B cell (primary cell): Measurements from ENCODE around the gene SKAP2. TPM values are rescaled to one million over a fixed set of nuclear protein-coding genes. Genes with fewer than 3 reads are reported as not detected.

Experiments
- ATAC-seq: fragments of 200-7000 bp; cut with Tn5 transposase; one replicate; pipeline ENCODE4 v1.10.0; 2021; ENCODE audit warnings: low read depth, mild to moderate bottlenecking, moderate number of reproducible peaks, moderate library complexity
- CTCF ChIA-PET: fragments of 350-600 bp; sonication (Branson Sonifier 250); formaldehyde crosslinking; loops from one replicate; lab custom pipeline; 2021; ENCODE audit warnings: antibody characterized with exemption, inconsistent platforms; lab: Charles Lee
- POLR2A ChIA-PET: fragments of 350-600 bp; sonication (Branson Sonifier 250); formaldehyde crosslinking; loops from one replicate; lab custom pipeline; 2021; ENCODE audit warnings: antibody characterized with exemption; lab: Charles Lee
- DNase-seq: peaks from one replicate; pipeline ENCODE4 v3.0.0; 2013
- H2AFZ ChIP-seq: 2 replicates; pipeline ENCODE4 v1.6.1; 2012; ENCODE audit warnings: mild to moderate bottlenecking, low read depth, low read length; ENCODE audit not compliant: insufficient read depth, poor library complexity, severe bottlenecking
- H3K27ac ChIP-seq, 2 donors: 1 replicate in 1 of 2; 2 replicates in 1 of 2; pipeline ENCODE4 v1.5.1; 2012 to 2013; ENCODE audit warnings: low read length in 2 of 2, mild to moderate bottlenecking in 2 of 2, moderate library complexity in 1 of 2
- H3K27me3 ChIP-seq, 4 experiments: fragments of 200-600 bp in 1 of 4; sonication (generic) in 1 of 4; replicated peaks in 1 of 4; 1 replicate in 2 of 4; 2 replicates in 2 of 4; pipeline versions ENCODE4 v1.6.1 to v1.7.0; 2013 to 2016; ENCODE audit warnings: low read length in 3 of 4, mild to moderate bottlenecking in 2 of 4, mixed read lengths in 1 of 4, moderate library complexity in 1 of 4; ENCODE audit not compliant: insufficient read depth in 4 of 4, control insufficient read depth in 3 of 4; ENCODE audit errors: control extremely low read depth in 1 of 4
- H3K36me3 ChIP-seq, 2 experiments: replicated peaks in 1 of 2; 1 replicate in 1 of 2; 2 replicates in 1 of 2; pipeline versions ENCODE4 v1.6.1 to v1.7.1; 2013; ENCODE audit warnings: low read length in 1 of 2; ENCODE audit not compliant: insufficient read depth in 2 of 2, control insufficient read depth in 1 of 2; ENCODE audit errors: control extremely low read depth in 1 of 2, extremely low read depth in 1 of 2
- H3K4me1 ChIP-seq, 2 donors: fragments of 200-600 bp in 1 of 2; sonication (generic) in 1 of 2; 1 replicate in 1 of 2; 2 replicates in 1 of 2; pipeline versions ENCODE4 v1.5.1 to v1.6.1; 2013 to 2017; ENCODE audit warnings: low read length in 2 of 2; ENCODE audit not compliant: control insufficient read depth in 2 of 2, insufficient read depth in 2 of 2
- H3K4me2 ChIP-seq: replicated peaks from 2 replicates; pipeline ENCODE3; 2012; ENCODE audit warnings: mild to moderate bottlenecking, low read depth, low read length; ENCODE audit not compliant: poor library complexity, severe bottlenecking
- H3K4me3 ChIP-seq, 5 experiments: fragments of 200-600 bp in 1 of 5; sonication (generic) in 1 of 5; 1 replicate in 3 of 5; 2 replicates in 2 of 5; pipeline versions ENCODE4 v1.5.1 to v1.7.0; 2011 to 2016; ENCODE audit warnings: low read length in 4 of 5, mild to moderate bottlenecking in 4 of 5, low read depth in 2 of 5, control low read depth in 1 of 5, moderate library complexity in 1 of 5; ENCODE audit not compliant: insufficient read depth in 1 of 5; ENCODE audit errors: control extremely low read depth in 1 of 5, extremely low read depth in 1 of 5
- H3K79me2 ChIP-seq: fragments of 200-600 bp; sonication (generic); one replicate; pipeline ENCODE4 v1.6.0; 2016; ENCODE audit warnings: low read length; ENCODE audit not compliant: control insufficient read depth, insufficient read depth
- H3K9ac ChIP-seq: fragments of 200-600 bp; sonication (generic); 2 replicates; pipeline ENCODE4 v1.6.1; 2017; ENCODE audit warnings: mild to moderate bottlenecking, low read length, moderate library complexity
- H3K9me3 ChIP-seq, 3 donors: one replicate each; pipeline versions ENCODE4 v1.6.1 to v1.7.1; 2013; ENCODE audit warnings: low read length in 2 of 3; ENCODE audit not compliant: control insufficient read depth in 2 of 3, insufficient read depth in 1 of 3; ENCODE audit errors: control extremely low read depth in 1 of 3
- H4K20me1 ChIP-seq: 2 replicates; pipeline ENCODE4 v1.6.0; 2012; ENCODE audit warnings: mild to moderate bottlenecking, low read length; ENCODE audit not compliant: insufficient read depth, control insufficient read depth, poor library complexity, severe bottlenecking
- H3K27ac Mint-ChIP-seq: one replicate; pipeline ENCODE4 v1.8.0; 2021; ENCODE audit warnings: mixed read lengths
- H3K27me3 Mint-ChIP-seq: one replicate; pipeline ENCODE4 v1.8.0; 2021; ENCODE audit warnings: mixed read lengths
- H3K4me1 Mint-ChIP-seq: one replicate; pipeline ENCODE4 v1.8.0; 2021; ENCODE audit warnings: mixed read lengths
- H3K4me3 Mint-ChIP-seq: one replicate; pipeline ENCODE4 v1.8.0; 2021; ENCODE audit warnings: mixed read lengths
- H3K9me3 Mint-ChIP-seq: one replicate; pipeline ENCODE4 v1.8.0; 2022; ENCODE audit warnings: mixed read lengths; ENCODE audit not compliant: insufficient read depth
- CTCF ChIP-seq: fragments of 200-600 bp; IDR thresholded peaks from one replicate; pipeline ENCODE4 v1.8.0; 2022; ENCODE audit warnings: antibody characterized with exemption, mild to moderate bottlenecking
- EZH2 ChIP-seq: IDR thresholded peaks from 2 replicates; pipeline ENCODE4 v1.6.1; 2012; ENCODE audit warnings: borderline replicate concordance, low read depth, mild to moderate bottlenecking, moderate library complexity, low read length; ENCODE audit not compliant: insufficient read depth, poor library complexity, severe bottlenecking
- WGBS: methylation state at CpG from one replicate; pipeline ENCODE4 v1.1.5; 2013; ENCODE audit warnings: missing lambda C conversion rate; ENCODE audit not compliant: insufficient coverage; 5-methylcytosine and 5-hydroxymethylcytosine counted together
- intact Hi-C: fragments of 100-400 bp; cut with micrococcal nuclease; formaldehyde crosslinking; loops from one replicate; pipeline ENCODE4 v1.10.0; 2022
- polyA plus RNA-seq: library from polyadenylated mRNA; depleted of rRNA; stranded (reverse); fragments of >200 nt; gene quantifications from 2 replicates; pipeline ENCODE4 v1.2.3, GENCODE V29; 2012
- total RNA-seq, 2 donors: library from RNA; stranded (reverse); fragments of 120-200 nt in 1 of 2; gene quantifications; 1 replicate in 1 of 2; 2 replicates in 1 of 2; pipeline versions ENCODE4 v1.2.3 to v1.2.4, GENCODE V29; 2013 to 2022

Gene SKAP2
- total and polyA plus RNA-seq, 2 donors (not counting 1 experiment from before 2014, with no cell fraction given), result 12.8 to 58.4 TPM

- ChIA-PET CTCF (no interaction called here), POLR2A (no interaction called here)
- WGBS, result 95% methylated on average over 7 of the region's 8 CpGs
- Histone ChIP-seq H3K27ac (no peak overlapping the region), H2AFZ (no peak overlapping the region), H3K4me1 (no peaks in the 10 kb centered on the region), H3K4me2 (no peak overlapping the region), H3K9me3 (peaks cover 0 to 4% (median 0%) of the 10 kb centered on the region in 3 donors), H3K4me3 (no peak overlapping the region), H3K79me2 (no peaks in the 10 kb centered on the region), H3K36me3 (no peaks in the 10 kb centered on the region), H3K27me3 (no peaks in the 10 kb centered on the region), H4K20me1 (no peaks in the 10 kb centered on the region), H3K9ac (no peak overlapping the region)
- TF ChIP-seq EZH2, result no peak
- Mint-ChIP-seq H3K4me1 (no peaks in the 10 kb centered on the region), H3K27ac (no peak overlapping the region), H3K9me3 (no peaks in the 10 kb centered on the region), H3K27me3 (no peaks in the 10 kb centered on the region), H3K4me3 (no peak overlapping the region)
- ATAC-seq (no peak), DNase-seq (no peak)
- intact Hi-C loops, result no loop called here
These were observed 238.2 kb downstream of the SKAP2 start for GRCh38 chr7:26626156-26626555.

GRCh38 chr7:26625286-26625685 is 239.1 kb downstream of the SKAP2 start:
- no peaks in the 10 kb centered on the region for H3K9me3 Mint-ChIP-seq
- Histone ChIP-seq H3K4me2 (no peak overlapping the region), H4K20me1 (no peaks in the 10 kb centered on the region), H3K79me2 (no peaks in the 10 kb centered on the region), H3K4me1 (no peaks in the 10 kb centered on the region), H3K27ac (no peak overlapping the region), H3K27me3 (no peaks in the 10 kb centered on the region), H3K36me3 (no peaks in the 10 kb centered on the region), H3K9ac (no peak overlapping the region), H3K9me3 (peaks cover 0 to 7% (median 0%) of the 10 kb centered on the region in 3 donors), H3K4me3 (no peak overlapping the region), H2AFZ (no peak overlapping the region)
- intact Hi-C loops, result no loop called here
- WGBS, result 88% methylated on average over 3 of the region's 4 CpGs
- no peaks in the 10 kb centered on the region for H3K27me3 Mint-ChIP-seq
- TF ChIP-seq CTCF, result no peak
- TF ChIP-seq EZH2, result no peak
- ATAC-seq, result no peak
- H3K27ac Mint-ChIP-seq, result no peak overlapping the region
- no peaks in the 10 kb centered on the region for H3K4me1 Mint-ChIP-seq
- POLR2A ChIA-PET, result no interaction called here
- DNase-seq, result no peak
- CTCF ChIA-PET, result no interaction called here
- no peak overlapping the region for H3K4me3 Mint-ChIP-seq
